Measurements from ENCODE around the gene ACOX1. TPM values are rescaled to one million over a fixed set of nuclear protein-coding genes. Genes with fewer than 3 reads are reported as not detected.

Gene ACOX1
- total and polyA plus RNA-seq, 2 experiments from 2014 or later: 21.3 to 43.0 TPM

DNA sequence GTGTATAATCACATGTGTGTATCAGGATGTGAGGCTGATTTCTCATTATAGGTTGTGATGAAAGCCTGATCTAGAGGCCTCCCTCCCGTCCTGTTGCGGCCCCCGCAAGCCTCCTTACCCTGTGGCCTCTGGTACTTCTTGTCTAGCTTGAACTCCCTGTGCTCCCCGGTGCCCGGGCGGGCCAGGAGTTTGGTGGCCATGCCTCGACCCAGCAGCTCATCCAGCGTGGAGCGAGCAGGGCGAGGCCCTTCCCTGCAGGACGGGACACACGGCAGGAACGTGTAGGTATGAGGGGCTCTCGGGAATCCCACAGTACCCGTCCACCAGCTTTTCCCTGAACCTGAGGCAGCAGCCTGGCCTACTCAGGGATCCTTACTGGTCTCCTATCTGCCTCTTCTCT is 53.1 kb downstream of the ACOX1 start:
- no peaks in the 10 kb centered on the region for H3K9me3 ChIP-seq (ENCODE audit: low read depth)
- no peak overlapping the region for H3K4me3 ChIP-seq
- no peak overlapping the region for H3K27ac ChIP-seq
- TF ChIP-seq, protein P1, sequence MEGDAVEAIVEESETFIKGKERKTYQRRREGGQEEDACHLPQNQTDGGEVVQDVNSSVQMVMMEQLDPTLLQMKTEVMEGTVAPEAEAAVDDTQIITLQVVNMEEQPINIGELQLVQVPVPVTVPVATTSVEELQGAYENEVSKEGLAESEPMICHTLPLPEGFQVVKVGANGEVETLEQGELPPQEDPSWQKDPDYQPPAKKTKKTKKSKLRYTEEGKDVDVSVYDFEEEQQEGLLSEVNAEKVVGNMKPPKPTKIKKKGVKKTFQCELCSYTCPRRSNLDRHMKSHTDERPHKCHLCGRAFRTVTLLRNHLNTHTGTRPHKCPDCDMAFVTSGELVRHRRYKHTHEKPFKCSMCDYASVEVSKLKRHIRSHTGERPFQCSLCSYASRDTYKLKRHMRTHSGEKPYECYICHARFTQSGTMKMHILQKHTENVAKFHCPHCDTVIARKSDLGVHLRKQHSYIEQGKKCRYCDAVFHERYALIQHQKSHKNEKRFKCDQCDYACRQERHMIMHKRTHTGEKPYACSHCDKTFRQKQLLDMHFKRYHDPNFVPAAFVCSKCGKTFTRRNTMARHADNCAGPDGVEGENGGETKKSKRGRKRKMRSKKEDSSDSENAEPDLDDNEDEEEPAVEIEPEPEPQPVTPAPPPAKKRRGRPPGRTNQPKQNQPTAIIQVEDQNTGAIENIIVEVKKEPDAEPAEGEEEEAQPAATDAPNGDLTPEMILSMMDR (IDR thresholded peaks at IDR 0.05; ENCODE audit: low read depth, low read length): no peak
- no peaks in the 10 kb centered on the region for H3K36me3 ChIP-seq
- H3K27me3 ChIP-seq: no peaks in the 10 kb centered on the region
- H3K4me1 ChIP-seq (ENCODE audit: low read depth): peaks cover 12% of the 10 kb centered on the region
- DNase-seq (ENCODE audit: low read depth in 1 of 2, low spot score in 1 of 2): no peak

- Histone ChIP-seq H3K27ac (no peak overlapping the region), H3K4me3 (no peak overlapping the region), H3K4me1 (ENCODE audit: low read depth) (peaks cover 12% of the 10 kb centered on the region), H3K9me3 (ENCODE audit: low read depth) (no peaks in the 10 kb centered on the region), H3K36me3 (no peaks in the 10 kb centered on the region), H3K27me3 (no peaks in the 10 kb centered on the region)
- TF ChIP-seq, protein P1 (IDR thresholded peaks at IDR 0.05; ENCODE audit: low read depth, low read length): no peak
- no peak for DNase-seq (ENCODE audit: low read depth in 1 of 2, low spot score in 1 of 2)
These were observed 53.9 kb downstream of the ACOX1 start for GRCh38 chr17:75925103-75925502.

- peak overlapping the region; percentile 69 for H3K27ac ChIP-seq
- no peak overlapping the region for H3K4me3 ChIP-seq
- H3K27me3 ChIP-seq: no peaks in the 10 kb centered on the region
- TF ChIP-seq, protein P1 (IDR thresholded peaks at IDR 0.05; ENCODE audit: low read depth, low read length): no peak
- H3K9me3 ChIP-seq (ENCODE audit: low read depth): no peaks in the 10 kb centered on the region
- DNase-seq (ENCODE audit: low read depth in 1 of 2, low spot score in 1 of 2): no peak
- peaks cover 12% of the 10 kb centered on the region for H3K4me1 ChIP-seq (ENCODE audit: low read depth)
- no peaks in the 10 kb centered on the region for H3K36me3 ChIP-seq
These were observed 55.7 kb downstream of the ACOX1 start for GRCh38 chr17:75922963-75923874.

DNA sequence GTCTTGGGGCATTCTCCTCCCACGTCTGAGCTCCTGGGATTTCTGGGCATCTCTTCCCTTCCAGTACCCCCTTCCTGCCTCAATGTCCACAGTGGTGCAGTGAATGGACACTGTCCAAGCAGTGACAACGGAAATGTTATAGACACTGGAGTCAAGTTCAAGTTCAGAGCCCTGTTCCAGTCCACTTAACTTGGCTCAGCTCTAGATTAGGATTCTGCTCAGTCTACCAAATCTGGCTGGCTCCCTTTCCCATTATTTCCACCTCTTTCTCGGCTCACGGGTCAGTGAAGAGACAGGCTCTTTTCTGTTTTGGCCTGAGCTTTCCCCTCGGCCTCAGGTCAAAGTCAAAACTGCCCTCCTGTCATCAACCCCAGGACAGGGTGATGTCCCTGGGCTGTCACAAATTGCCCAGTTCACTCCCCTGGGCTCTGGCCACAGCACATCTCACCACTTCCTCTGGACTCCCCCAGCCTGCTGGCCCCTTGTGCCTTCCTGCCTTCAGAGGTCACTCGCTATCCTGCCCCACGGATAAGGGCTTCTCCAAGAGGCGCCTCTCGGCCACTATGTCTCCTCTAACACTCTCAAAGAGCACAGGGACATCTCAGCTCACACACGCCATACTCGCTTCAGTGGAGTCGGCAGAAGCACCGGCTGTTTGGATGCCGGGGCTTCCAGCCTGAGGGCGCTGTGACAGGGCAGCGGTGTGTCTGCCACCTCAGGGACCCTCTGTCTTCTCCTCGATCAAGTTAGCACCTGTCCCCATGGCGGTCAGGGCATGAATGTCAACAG is 56.6 kb downstream of the ACOX1 start:
- Histone ChIP-seq H3K9me3 (ENCODE audit: low read depth) (no peaks in the 10 kb centered on the region), H3K4me3 (no peak overlapping the region), H3K27me3 (no peaks in the 10 kb centered on the region), H3K36me3 (no peaks in the 10 kb centered on the region), H3K27ac (peak overlapping the region; percentile 69), H3K4me1 (ENCODE audit: low read depth) (peaks cover 12% of the 10 kb centered on the region)
- DNase-seq (ENCODE audit: low read depth in 1 of 2, low spot score in 1 of 2): peak in 1 of 2 donors; percentile 57
- TF ChIP-seq, protein P1 (IDR thresholded peaks at IDR 0.05; ENCODE audit: low read depth, low read length): no peak

GRCh38 chr17:75921596-75921995 is 57.4 kb downstream of the ACOX1 start:
- H3K27me3 ChIP-seq: no peaks in the 10 kb centered on the region
- no peak for DNase-seq (ENCODE audit: low read depth in 1 of 2, low spot score in 1 of 2)
- TF ChIP-seq, protein P1 (IDR thresholded peaks at IDR 0.05; ENCODE audit: low read depth, low read length): no peak
- H3K27ac ChIP-seq: peak overlapping the region; percentile 69
- H3K4me1 ChIP-seq (ENCODE audit: low read depth): peaks cover 12% of the 10 kb centered on the region
- H3K36me3 ChIP-seq: no peaks in the 10 kb centered on the region
- no peak overlapping the region for H3K4me3 ChIP-seq
- H3K9me3 ChIP-seq (ENCODE audit: low read depth): no peaks in the 10 kb centered on the region

Measured in cardiac muscle cell (in vitro differentiated cells and primary cell).